NCI-H69 (cell line): ENCODE results near the gene CLDN22.

Experiments
- DNase-seq: peaks from one replicate; lab custom pipeline; 2025; lab: John Stamatoyannopoulos, UW

CLDN22 gene

DNA sequence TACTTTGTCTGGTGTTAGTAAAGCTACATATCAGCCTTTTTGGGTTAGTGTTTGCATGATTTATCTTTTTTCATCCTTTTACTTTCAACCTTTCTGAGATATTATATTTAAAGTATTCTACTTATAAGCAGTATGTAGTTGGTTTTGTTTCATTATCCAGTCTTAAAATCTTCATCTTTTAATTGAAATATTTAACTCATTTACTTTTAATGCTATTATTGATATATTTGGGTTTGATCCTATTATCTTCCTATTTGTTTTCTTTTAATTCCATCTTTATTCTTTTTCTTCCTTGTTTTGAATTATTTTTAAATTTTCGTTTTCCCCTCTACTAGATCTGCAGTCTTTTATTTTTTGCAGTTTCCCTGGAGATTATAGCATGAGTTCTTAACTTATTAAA is 44.0 kb downstream of the CLDN22 start:
- DNase-seq, result no peak

GRCh38 chr4:183272384-183272783 is 47.7 kb downstream of the CLDN22 start:
- DNase-seq, result no peak

DNA sequence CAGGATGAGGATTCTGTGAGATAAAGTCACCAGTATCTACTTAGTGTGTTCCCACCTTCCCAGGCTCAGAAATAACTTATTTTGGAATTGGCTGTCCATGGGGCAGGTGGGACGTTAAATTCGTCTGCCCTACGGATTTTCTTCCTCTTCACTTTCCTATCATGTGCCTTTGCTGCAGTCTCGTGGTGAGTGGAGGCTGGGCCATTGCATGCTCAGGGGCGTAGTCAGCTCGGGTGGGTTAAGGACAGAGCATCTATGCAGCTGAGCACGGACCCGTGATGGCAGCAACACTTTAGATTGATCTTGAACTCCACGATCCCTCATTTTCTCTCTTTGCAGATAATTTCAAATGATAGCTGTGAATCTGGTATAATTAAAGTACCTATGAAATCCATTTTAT is 51.5 kb downstream of the CLDN22 start:
- no peak for DNase-seq
